Psoas muscle (tissue), 8 donors: Measurements from ENCODE around the gene FBRS. TPM values are rescaled to one million over a fixed set of nuclear protein-coding genes. Genes with fewer than 3 reads are reported as not detected.

Source experiments
- ATAC-seq, 4 donors: fragments of 200-7000 bp; cut with Tn5 transposase; one replicate each; pipeline ENCODE4 v1.9.1; 2020; ENCODE audit warnings: moderate library complexity in 3 of 4, mild to moderate bottlenecking in 2 of 4
- DNase-seq, 2 donors: peaks; one replicate each; pipeline ENCODE4 v3.0.0-alpha.2; 2020
- H3K27ac ChIP-seq: fragments of 200-600 bp; one replicate; pipeline ENCODE4 v1.8.0; 2022
- H3K27me3 ChIP-seq, 3 donors: fragments of 200-600 bp in 1 of 3; one replicate each; pipeline versions ENCODE4 v1.6.1 to v1.8.0; 2013 to 2022; ENCODE audit warnings: low read length in 2 of 3, mild to moderate bottlenecking in 2 of 3, moderate library complexity in 1 of 3; ENCODE audit not compliant: insufficient read depth in 3 of 3
- H3K36me3 ChIP-seq, 2 donors: fragments of 200-600 bp in 1 of 2; one replicate each; pipeline versions ENCODE4 v1.6.1 to v1.8.0; 2013 to 2022; ENCODE audit warnings: low read depth in 1 of 2, mild to moderate bottlenecking in 1 of 2, moderate library complexity in 1 of 2; ENCODE audit not compliant: insufficient read depth in 1 of 2
- H3K4me1 ChIP-seq: fragments of 200-600 bp; one replicate; pipeline ENCODE4 v1.8.0; 2022
- H3K4me3 ChIP-seq: fragments of 200-600 bp; one replicate; pipeline ENCODE4 v1.8.0; 2022; ENCODE audit warnings: mild to moderate bottlenecking
- H3K9me3 ChIP-seq: fragments of 200-600 bp; one replicate; pipeline ENCODE4 v1.8.0; 2022
- CTCF ChIP-seq: fragments of 200-600 bp; IDR thresholded peaks from one replicate; pipeline ENCODE4 v1.8.0; 2022; ENCODE audit warnings: antibody characterized with exemption
- WGBS, 3 donors: extraction: QIAGEN DNeasy Blood & Tissue Kit; methylation state at CpG; one replicate each; pipeline versions ENCODE4 v1.1.6 to v1.1.7; 2013; 5-methylcytosine and 5-hydroxymethylcytosine counted together
- intact Hi-C, 2 donors: fragments of 100-400 bp; cut with DNase I; formaldehyde crosslinking; loops; one replicate each; pipeline versions ENCODE4 v1.11.0 to v1.14.2; 2022
- polyA plus RNA-seq, 3 donors: library from polyadenylated mRNA; stranded (reverse); fragments of 200-250 nt; gene quantifications; one replicate each; pipeline ENCODE4 v1.2.3, GENCODE V29; 2013
- total RNA-seq, 4 donors: library from RNA; stranded (reverse); fragmentation: NEBNext Ultra II Directional in 2 of 4; extraction: Animal tissue kit (Norgen Biotek cat#: 25700) in 2 of 4; gene quantifications; one replicate each; pipeline versions ENCODE4 v1.2.1 to v1.2.4, GENCODE V29; 2021 to 2023
- donor health status: healthy with polysubstance abuse.
- donor health status: DM: no; HTN: no; CAD: no; lungs with moderate emphysema.
- donor health status: Bipolar disorder and iron deficiency.
- donor health status: healthy.
- donor health status: DM: yes; HTN: yes; CAD: no.
- donor health status: DM: no; HTN: no; CAD: no.
- donor health status: DM: no; HTN: no; CAD: no.
- donor health status: DM: yes; HTN: yes; CAD: no.

The FBRS gene
- total and polyA plus RNA-seq, 7 donors: 24.8 to 58.5 (median 35.5) TPM

GRCh38 chr16:30652718-30653117, 5.5 kb upstream of the FBRS start:
- no peak for ATAC-seq
- WGBS, 3 donors: 91 to 92% (median 92%) methylated on average over 18 of the region's 18 CpGs
- DNase-seq: no peak
- no peak overlapping the region for H3K27ac ChIP-seq
- no peak for TF ChIP-seq CTCF
- no peaks in the 10 kb centered on the region for H3K9me3 ChIP-seq
- peaks cover 23% of the 10 kb centered on the region for H3K4me1 ChIP-seq
- intact Hi-C loops: loop anchor here in 1 of 2 donors (5.0 kb wide), 1 partner anchor 80 kb away; the partner anchor contains the start of gene ZNF688
- H3K36me3 ChIP-seq: peaks cover 3 to 53% of the 10 kb centered on the region in 2 donors
- no peak overlapping the region for H3K4me3 ChIP-seq
- no peaks in the 10 kb centered on the region for H3K27me3 ChIP-seq

GRCh38 chr16:30654856-30655255, 3.4 kb upstream of the FBRS start:
- DNase-seq (no peak), ATAC-seq (no peak)
- TF ChIP-seq CTCF: no peak
- no peak overlapping the region for H3K27ac ChIP-seq
- peaks cover 3 to 53% of the 10 kb centered on the region in 2 donors for H3K36me3 ChIP-seq
- H3K4me1 ChIP-seq: peaks cover 23% of the 10 kb centered on the region
- no peak overlapping the region for H3K4me3 ChIP-seq
- intact Hi-C loops: loop anchor here in 1 of 2 donors (5.0 kb wide), 2 partner anchors 83 to 128 kb away; partner anchors contain the start of genes ZNF688 and ZNF768
- no peaks in the 10 kb centered on the region for H3K27me3 ChIP-seq
- 91 to 94% (median 92%) methylated on average over 16 to 18 of the region's 18 CpGs for WGBS, 3 donors
- no peaks in the 10 kb centered on the region for H3K9me3 ChIP-seq

- H3K27ac ChIP-seq: no peak overlapping the region
- no peak for DNase-seq
- no peak for ATAC-seq
- no peak overlapping the region for H3K4me3 ChIP-seq
- H3K27me3 ChIP-seq: no peaks in the 10 kb centered on the region
- H3K4me1 ChIP-seq: peaks cover 33% of the 10 kb centered on the region
- intact Hi-C loops: loop anchor here in 1 of 2 donors (5.0 kb wide), 1 partner anchor 129 kb away; the partner anchor contains the start of gene ZNF768
- no peak for TF ChIP-seq CTCF
- peaks cover 3 to 60% of the 10 kb centered on the region in 2 donors for H3K36me3 ChIP-seq
- H3K9me3 ChIP-seq: no peaks in the 10 kb centered on the region
- 92 to 93% (median 92%) methylated on average over 12 of the region's 12 CpGs for WGBS, 3 donors
Observed at GRCh38 chr16:30655815-30656347, 2.4 kb upstream of the FBRS start.

GRCh38 chr16:30656388-30656787, 1.8 kb upstream of the FBRS start:
- TF ChIP-seq CTCF: no peak
- Histone ChIP-seq H3K27me3 (no peaks in the 10 kb centered on the region), H3K4me1 (peaks cover 38% of the 10 kb centered on the region), H3K36me3 (peaks cover 3 to 65% of the 10 kb centered on the region in 2 donors), H3K4me3 (no peak overlapping the region), H3K27ac (peak overlapping the region; percentile 100), H3K9me3 (no peaks in the 10 kb centered on the region)
- ATAC-seq (no peak), DNase-seq (no peak)
- WGBS, 3 donors: 93 to 97% (median 96%) methylated on average over 8 of the region's 8 CpGs
- intact Hi-C loops: loop anchor here in 1 of 2 donors (5.0 kb wide), 1 partner anchor 129 kb away; the partner anchor contains the start of gene ZNF768
